NB4 (cell line): ENCODE data around the gene ZBTB7C.

ENCODE experiments used
- CTCF ChIP-seq: IDR thresholded peaks from one replicate; pipeline ENCODE4 v1.5.1; 2012; ENCODE audit warnings: low read depth, low read length
- POLR2A ChIP-seq: IDR thresholded peaks from 2 replicates; pipeline ENCODE4 v1.6.1; 2011; ENCODE audit warnings: mild to moderate bottlenecking; ENCODE audit not compliant: insufficient read length; ENCODE audit errors: extremely low read depth
- TF ChIP-seq, protein P1 (sequence below): IDR thresholded peaks from 2 replicates; pipeline ENCODE4 v1.6.1; 2011; ENCODE audit warnings: low read depth, low read length

DNA sequence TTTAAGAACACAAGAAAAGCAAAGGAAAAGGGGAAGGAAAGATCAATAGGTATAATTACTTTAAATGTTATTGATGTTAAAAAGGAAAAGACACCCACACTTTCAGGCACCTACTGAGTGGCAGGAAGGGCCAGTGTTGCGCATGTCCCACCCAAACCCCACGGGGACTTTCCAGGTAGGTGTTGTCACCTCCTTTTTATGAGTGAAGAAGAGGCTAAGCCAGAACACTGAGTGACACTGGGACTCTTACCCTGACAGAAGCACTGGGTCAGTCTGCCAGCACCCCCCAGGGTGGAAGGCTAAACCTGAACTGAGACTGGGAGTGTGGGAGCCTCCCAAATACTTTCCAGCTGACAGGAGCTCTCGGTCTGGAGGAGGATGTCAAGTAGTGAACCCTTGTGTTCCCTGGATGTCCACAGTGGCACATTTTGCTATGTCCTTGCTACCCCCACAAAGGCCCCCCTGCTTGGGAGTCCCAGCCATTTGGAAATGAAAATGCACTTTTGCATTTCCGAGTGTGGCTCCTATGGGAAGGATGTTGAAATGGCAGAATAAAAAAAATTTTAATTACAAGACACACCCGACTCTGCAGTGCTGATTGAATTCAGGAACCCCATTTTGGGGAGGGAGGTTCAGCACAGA, 387.8 kb downstream of the ZBTB7C start:
- TF ChIP-seq CTCF = no peak
- no peak for TF ChIP-seq POLR2A
- TF ChIP-seq, protein P1, sequence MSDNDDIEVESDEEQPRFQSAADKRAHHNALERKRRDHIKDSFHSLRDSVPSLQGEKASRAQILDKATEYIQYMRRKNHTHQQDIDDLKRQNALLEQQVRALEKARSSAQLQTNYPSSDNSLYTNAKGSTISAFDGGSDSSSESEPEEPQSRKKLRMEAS = no peak
